HG02981 (cell line): Measurements from ENCODE around the gene DNAAF5.
"Not testable (repeated sequence)": the region's sequence is repeated elsewhere in the genome, so short reads cannot be mapped to it uniquely, and the experiment has no call there.

Source experiments
- ATAC-seq: cut with Tn5 transposase; IDR thresholded peaks from one replicate; pipeline ENCODE4 v1.9.1; 2021; ENCODE audit warnings: mild to moderate bottlenecking, moderate library complexity; ENCODE audit not compliant: unreplicated experiment

Gene DNAAF5

GRCh38 chr7:729140-730000 lies 2.9 kb downstream of the DNAAF5 start:
- ATAC-seq = no peak

GRCh38 chr7:730501-731439 lies 4.3 kb downstream of the DNAAF5 start:
- no peak for ATAC-seq

GRCh38 chr7:731440-732085 lies 5.1 kb downstream of the DNAAF5 start:
- no peak for ATAC-seq

GRCh38 chr7:732094-732541 lies 5.6 kb downstream of the DNAAF5 start:
- no peak for ATAC-seq

GRCh38 chr7:732556-732955 lies 6.1 kb downstream of the DNAAF5 start:
- no peak for ATAC-seq

- ATAC-seq = no peak
Observed at GRCh38 chr7:734214-734613, 7.7 kb downstream of the DNAAF5 start.

- no peak for ATAC-seq
Observed at GRCh38 chr7:734808-735207, 8.3 kb downstream of the DNAAF5 start.

- no peak for ATAC-seq
Observed at GRCh38 chr7:738241-738640, 11.7 kb downstream of the DNAAF5 start.

GRCh38 chr7:738723-739454 lies 12.4 kb downstream of the DNAAF5 start:
- no peak for ATAC-seq

GRCh38 chr7:739455-739982 lies 13.0 kb downstream of the DNAAF5 start:
- ATAC-seq = no peak

- no peak for ATAC-seq
Observed at GRCh38 chr7:739983-740942, 13.8 kb downstream of the DNAAF5 start.

GRCh38 chr7:741191-741671 lies 14.7 kb downstream of the DNAAF5 start:
- no peak for ATAC-seq

- ATAC-seq = no peak
Observed at GRCh38 chr7:741850-742249, 15.4 kb downstream of the DNAAF5 start.

GRCh38 chr7:742791-743190 lies 16.3 kb downstream of the DNAAF5 start:
- ATAC-seq = no peak

- ATAC-seq = not testable (repeated sequence)
Observed at GRCh38 chr7:743341-744127, 17.0 kb downstream of the DNAAF5 start.

GRCh38 chr7:744128-744520 lies 17.6 kb downstream of the DNAAF5 start:
- ATAC-seq = not testable (repeated sequence)

GRCh38 chr7:744854-745430 lies 18.4 kb downstream of the DNAAF5 start:
- ATAC-seq = no peak
